GM12865 (cell line): ENCODE results near the gene RAB8A.
A peak's percentile ranks its signal among the peaks of the same experiment; 100 is the strongest.

Experiments used
- DNase-seq: peaks from one replicate; pipeline ENCODE4 v3.0.0; 2010; ENCODE audit warnings: low read depth
- H3K4me3 ChIP-seq: 2 replicates; pipeline ENCODE4 v1.5.1; 2011; ENCODE audit warnings: mild to moderate bottlenecking, low read depth, low read length, control low read depth
- TF ChIP-seq, protein P1 (sequence below): IDR thresholded peaks from 2 replicates; pipeline ENCODE4 v1.5.1; 2011; ENCODE audit warnings: low read length, control low read depth, low read depth, inconsistent platforms; ENCODE audit not compliant: insufficient read depth; ENCODE audit errors: missing control alignments

Gene RAB8A

DNA sequence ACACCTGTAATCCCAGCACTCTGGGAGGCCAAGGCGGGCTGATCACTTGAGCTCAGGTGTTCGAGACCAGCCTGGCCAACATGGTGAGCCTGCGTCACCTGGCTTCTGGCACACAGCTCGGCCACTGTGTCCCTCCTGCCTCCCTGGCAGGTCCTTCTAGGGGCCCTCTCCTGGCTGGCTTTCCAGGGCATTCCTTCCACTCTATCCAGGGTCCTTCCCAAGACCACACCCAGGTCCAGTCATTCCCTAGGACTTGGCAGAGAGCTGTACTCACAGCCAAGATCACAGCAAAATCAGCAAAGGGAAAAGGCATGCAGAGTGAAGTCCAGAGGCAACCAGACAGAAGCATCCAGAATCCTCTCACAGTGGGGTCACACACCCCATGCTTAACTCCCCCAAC lies 22.1 kb downstream of the RAB8A start:
- H3K4me3 ChIP-seq, result no peak overlapping the region
- TF ChIP-seq, protein P1, sequence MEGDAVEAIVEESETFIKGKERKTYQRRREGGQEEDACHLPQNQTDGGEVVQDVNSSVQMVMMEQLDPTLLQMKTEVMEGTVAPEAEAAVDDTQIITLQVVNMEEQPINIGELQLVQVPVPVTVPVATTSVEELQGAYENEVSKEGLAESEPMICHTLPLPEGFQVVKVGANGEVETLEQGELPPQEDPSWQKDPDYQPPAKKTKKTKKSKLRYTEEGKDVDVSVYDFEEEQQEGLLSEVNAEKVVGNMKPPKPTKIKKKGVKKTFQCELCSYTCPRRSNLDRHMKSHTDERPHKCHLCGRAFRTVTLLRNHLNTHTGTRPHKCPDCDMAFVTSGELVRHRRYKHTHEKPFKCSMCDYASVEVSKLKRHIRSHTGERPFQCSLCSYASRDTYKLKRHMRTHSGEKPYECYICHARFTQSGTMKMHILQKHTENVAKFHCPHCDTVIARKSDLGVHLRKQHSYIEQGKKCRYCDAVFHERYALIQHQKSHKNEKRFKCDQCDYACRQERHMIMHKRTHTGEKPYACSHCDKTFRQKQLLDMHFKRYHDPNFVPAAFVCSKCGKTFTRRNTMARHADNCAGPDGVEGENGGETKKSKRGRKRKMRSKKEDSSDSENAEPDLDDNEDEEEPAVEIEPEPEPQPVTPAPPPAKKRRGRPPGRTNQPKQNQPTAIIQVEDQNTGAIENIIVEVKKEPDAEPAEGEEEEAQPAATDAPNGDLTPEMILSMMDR, result no peak
- DNase-seq, result no peak

DNA sequence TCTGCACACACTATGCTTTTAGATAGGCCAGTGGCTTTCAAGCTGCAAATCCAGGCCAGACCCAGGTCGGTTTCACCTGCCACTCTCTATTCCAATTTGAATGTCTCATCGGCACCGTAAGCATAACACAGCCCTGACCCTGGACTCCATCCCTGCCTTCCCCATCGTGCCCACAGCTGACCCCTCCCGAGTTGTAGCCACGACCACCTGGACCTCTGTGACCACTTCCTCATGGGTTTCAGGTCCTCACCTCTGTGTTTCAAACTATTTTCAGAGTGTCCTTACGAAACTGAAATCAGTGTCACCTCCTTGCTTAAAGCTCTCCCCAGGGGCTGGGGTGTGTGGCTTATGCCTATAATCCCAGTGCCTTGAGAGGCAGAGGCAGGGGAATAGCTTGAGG lies 22.8 kb downstream of the RAB8A start:
- peak; percentile 88 for DNase-seq
- TF ChIP-seq, protein P1, result no peak
- no peak overlapping the region for H3K4me3 ChIP-seq

DNA sequence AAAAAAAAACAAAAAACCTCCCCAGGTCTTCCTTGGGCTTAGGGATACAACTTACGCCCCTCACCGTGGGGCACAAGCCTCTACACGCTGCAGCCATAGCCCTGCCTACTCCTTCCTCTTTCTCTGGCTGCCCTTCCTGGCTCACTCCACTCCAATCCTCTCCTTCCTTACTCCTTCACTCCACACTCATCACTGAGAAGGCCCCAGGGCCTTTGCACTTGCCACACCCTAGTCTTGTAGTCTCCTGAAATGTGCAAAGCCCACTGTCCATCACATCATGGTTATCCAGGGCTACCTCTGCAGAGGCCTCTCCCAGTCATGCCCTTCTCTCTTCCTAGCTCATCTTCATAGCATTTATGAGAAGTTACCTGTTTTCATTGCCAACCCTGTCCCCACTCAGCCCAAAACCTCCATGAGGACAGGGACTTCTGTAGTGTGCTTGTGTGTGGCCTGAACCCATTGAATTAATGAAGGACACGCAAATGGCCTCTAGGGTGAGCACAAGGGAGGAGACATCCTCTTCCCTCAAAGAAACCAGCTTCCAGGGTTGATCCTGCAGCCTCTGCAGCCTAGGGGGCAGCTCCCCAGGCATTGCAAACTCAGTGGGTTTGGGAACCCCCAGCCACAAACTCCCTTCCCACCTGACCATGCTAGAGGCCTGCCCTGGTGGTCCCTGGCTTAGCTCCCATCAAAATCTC lies 23.9 kb downstream of the RAB8A start:
- TF ChIP-seq, protein P1, result no peak
- no peak overlapping the region for H3K4me3 ChIP-seq
- no peak for DNase-seq

DNA sequence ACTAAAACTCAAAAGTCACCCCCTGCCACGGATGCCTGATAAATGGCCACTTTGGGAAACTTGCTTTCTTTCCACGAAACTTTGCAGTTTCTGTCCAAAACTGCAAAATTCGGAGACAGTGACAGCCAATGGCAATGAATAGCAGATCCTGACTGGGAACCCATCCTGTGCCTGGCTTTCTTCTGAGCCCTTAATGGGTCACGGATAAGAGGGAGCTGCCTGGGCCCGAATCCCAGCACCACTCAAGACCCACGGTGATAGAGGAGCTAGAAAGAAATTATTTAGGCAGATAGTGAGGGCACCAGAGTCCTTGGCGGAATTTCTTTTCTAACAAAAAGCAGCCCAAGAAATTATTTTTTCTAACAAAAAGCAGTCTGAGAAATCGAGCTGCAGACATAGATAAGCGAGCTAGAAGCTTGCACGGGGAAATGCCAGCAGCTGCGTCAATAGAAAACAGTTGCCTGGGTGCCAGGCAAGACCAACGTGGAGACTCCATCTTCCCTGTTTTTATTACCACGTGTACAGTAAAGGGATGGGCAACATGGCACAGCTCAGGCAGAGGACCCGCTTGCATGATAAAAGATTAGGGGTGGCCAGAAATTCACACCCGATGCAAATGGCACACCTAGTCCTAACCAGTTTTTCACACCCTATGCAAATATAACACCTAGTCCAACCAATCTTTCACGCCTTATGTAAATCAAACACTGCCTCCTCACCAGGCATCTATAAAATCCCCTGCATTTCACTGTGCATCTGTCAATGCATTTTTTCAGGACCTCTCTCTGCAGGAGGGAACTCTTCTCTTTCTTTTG lies 24.7 kb downstream of the RAB8A start:
- DNase-seq, result peak; percentile 49
- no peak overlapping the region for H3K4me3 ChIP-seq

DNA sequence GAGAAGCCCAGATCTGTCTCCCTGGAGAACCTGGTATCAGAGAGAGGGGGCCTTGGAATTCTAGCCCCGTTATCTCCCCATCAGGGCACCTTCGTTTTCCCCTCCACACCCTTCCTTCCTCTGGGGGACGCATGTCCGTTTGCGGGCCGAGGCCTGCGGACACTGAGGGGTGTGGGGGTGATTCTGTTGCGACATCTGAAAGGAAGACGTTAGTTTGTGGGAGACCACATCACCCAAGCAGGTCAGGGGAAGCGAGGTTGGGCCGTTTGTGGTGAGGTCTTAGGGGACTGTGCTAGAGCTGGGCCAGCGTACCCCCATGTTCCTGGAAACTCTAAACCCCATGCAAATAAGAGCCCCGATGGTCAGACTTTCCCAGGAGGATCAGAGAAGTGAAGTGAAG lies 28.1 kb downstream of the RAB8A start:
- TF ChIP-seq, protein P1, result no peak
- peak; percentile 94 for DNase-seq
- peak overlapping the region; percentile 50 for H3K4me3 ChIP-seq

More for the DNA sequence above, 24.7 kb downstream of the RAB8A start:
- TF ChIP-seq, protein P1, result no peak

DNA sequence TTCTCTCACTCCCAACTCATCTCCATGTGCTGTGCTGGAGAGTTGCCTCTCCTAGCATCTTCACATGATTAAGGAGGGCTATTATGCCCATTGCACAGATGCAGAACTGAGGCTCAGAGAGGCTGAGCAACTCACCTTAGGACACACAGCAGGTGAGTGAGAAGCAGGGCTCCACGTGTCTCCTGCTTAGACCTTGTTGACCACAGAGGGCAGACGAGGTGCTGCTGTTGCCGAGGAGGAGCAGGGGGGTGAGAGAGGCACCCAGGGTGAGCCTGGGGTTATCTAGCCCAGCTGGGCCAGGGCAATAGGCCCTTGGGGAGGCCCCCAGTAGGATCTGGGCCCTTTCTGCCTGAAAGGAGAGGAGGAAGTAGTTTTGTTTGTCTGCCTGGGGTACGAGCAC lies 29.4 kb downstream of the RAB8A start:
- peak; percentile 95 for DNase-seq
- H3K4me3 ChIP-seq, result no peak overlapping the region
- TF ChIP-seq, protein P1, result no peak
